AG04449 (cell line): Measurements from ENCODE around the gene POFUT1.
"Not testable (repeated sequence)": the region's sequence is repeated elsewhere in the genome, so short reads cannot be mapped to it uniquely, and the experiment has no call there.

Experiments
- CTCF ChIA-PET: fragments of 350-600 bp; formaldehyde crosslinking; extraction: SDS; loops from one replicate; lab custom pipeline; 2021; ENCODE audit warnings: antibody characterized with exemption; lab: Yijun Ruan, JAX
- POLR2A ChIA-PET: fragments of 400-600, 350-600 bp; formaldehyde crosslinking; extraction: SDS; loops from one replicate; lab custom pipeline; 2020; ENCODE audit warnings: antibody characterized with exemption, inconsistent platforms; lab: Yijun Ruan, JAX
- DNase-seq: peaks from one replicate; pipeline ENCODE4 v3.0.0-alpha.2; 2010; ENCODE audit warnings: low read depth, low spot score
- H3K4me3 ChIP-seq: 2 replicates; pipeline ENCODE4 v1.5.1; 2011; ENCODE audit warnings: low read depth, mild to moderate bottlenecking, control low read depth, low read length
- CTCF ChIP-seq: IDR thresholded peaks from one replicate; pipeline ENCODE4 v1.5.1; 2011; ENCODE audit warnings: mild to moderate bottlenecking, moderate library complexity, low read length, control low read depth, inconsistent platforms; ENCODE audit not compliant: insufficient read depth; ENCODE audit errors: missing control alignments

POFUT1 gene

GRCh38 chr20:32244959-32245358 is 37.3 kb downstream of the POFUT1 start:
- CTCF ChIA-PET: no interaction called here
- no peak overlapping the region for H3K4me3 ChIP-seq
- DNase-seq: no peak
- POLR2A ChIA-PET: no interaction called here
- no peak for TF ChIP-seq CTCF

DNA sequence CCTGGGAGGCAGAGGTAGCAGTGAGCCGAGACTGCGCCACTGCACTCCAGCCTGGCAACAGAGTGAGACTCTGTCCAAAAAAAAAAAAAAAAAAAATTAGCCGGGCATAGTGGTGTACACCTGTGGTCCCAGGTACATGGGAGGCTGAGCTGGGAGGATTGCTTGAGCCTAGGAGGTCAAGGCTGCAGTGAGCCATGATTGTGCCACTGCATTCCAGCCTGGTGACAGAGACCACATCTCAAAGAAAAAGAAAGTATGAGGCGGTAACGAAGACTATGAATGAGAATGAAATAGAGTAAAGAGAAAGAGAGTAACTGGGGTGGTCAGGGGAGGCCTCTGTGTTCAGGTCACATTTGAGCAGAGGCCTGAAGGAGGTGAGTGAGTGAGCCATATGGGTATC is 38.5 kb downstream of the POFUT1 start:
- H3K4me3 ChIP-seq, CTCF ChIA-PET, DNase-seq, POLR2A ChIA-PET: not testable (repeated sequence)

DNA sequence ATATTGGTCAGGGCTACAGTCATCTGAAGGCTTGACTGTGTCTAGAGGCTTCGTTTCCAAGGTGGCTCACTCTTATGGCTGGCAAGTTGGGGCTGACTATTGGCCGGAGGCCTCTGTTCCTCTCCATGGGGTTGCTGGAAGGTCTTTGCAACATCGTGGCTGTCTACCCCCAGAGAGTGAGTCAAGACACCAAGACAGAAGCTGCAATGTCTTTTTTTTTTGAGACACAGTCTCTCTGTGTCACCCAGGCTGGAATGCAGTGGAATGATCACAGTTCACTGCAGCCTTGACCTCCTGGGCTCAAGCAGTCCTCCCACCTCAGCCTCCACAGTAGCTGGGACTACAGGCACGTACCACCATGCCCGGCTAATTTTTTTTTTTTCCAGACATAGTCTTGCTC is 40.4 kb downstream of the POFUT1 start:
- ChIA-PET CTCF (no interaction called here), POLR2A (no interaction called here)
- H3K4me3 ChIP-seq: no peak overlapping the region
- no peak for DNase-seq
- TF ChIP-seq CTCF: no peak

- TF ChIP-seq CTCF: no peak
- ChIA-PET CTCF (no interaction called here), POLR2A (no interaction called here)
- no peak overlapping the region for H3K4me3 ChIP-seq
- DNase-seq: no peak
These were observed 41.5 kb downstream of the POFUT1 start for GRCh38 chr20:32249030-32249738.

- TF ChIP-seq CTCF: no peak
- no peak overlapping the region for H3K4me3 ChIP-seq
- DNase-seq: no peak
- CTCF ChIA-PET: no interaction called here
- POLR2A ChIA-PET: no interaction called here
These were observed 43.8 kb downstream of the POFUT1 start for GRCh38 chr20:32251470-32251869.

- no peak for TF ChIP-seq CTCF
- ChIA-PET POLR2A (no interaction called here), CTCF (no interaction called here)
- no peak overlapping the region for H3K4me3 ChIP-seq
- DNase-seq: no peak
These were observed 44.5 kb downstream of the POFUT1 start for GRCh38 chr20:32252189-32252588.

DNA sequence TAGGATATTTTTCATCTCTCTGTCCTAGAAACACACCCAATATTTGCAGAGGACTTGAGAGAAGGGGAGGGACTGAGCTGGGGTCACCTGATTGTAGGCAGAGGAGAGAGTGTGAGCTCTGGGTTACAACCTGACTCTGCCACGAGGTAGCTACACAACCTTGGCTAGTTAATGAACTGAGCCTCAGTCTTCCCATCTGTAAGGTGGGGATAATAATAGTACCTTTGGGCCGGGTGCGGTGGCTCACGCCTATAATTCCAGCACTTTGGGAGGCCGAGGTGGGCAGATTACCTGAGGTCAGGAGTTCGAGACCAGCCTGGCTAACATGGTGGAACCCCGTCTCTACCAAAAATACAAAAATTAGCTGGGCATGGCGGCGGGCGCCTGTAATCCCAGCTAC is 53.3 kb downstream of the POFUT1 start:
- CTCF ChIA-PET, DNase-seq, POLR2A ChIA-PET, H3K4me3 ChIP-seq: not testable (repeated sequence)
